ENCODE data around the gene DICER1. TPM values are rescaled to one million over a fixed set of nuclear protein-coding genes. Genes with fewer than 3 reads are reported as not detected.

Gene DICER1
- total RNA-seq, 1 donor from 2014 or later, result 57.0 TPM

- intact Hi-C loops (cut with micrococcal nuclease), result no loop called here
Measured at GRCh38 chr14:95062220-95062619, 95.1 kb downstream of the DICER1 start.

DNA sequence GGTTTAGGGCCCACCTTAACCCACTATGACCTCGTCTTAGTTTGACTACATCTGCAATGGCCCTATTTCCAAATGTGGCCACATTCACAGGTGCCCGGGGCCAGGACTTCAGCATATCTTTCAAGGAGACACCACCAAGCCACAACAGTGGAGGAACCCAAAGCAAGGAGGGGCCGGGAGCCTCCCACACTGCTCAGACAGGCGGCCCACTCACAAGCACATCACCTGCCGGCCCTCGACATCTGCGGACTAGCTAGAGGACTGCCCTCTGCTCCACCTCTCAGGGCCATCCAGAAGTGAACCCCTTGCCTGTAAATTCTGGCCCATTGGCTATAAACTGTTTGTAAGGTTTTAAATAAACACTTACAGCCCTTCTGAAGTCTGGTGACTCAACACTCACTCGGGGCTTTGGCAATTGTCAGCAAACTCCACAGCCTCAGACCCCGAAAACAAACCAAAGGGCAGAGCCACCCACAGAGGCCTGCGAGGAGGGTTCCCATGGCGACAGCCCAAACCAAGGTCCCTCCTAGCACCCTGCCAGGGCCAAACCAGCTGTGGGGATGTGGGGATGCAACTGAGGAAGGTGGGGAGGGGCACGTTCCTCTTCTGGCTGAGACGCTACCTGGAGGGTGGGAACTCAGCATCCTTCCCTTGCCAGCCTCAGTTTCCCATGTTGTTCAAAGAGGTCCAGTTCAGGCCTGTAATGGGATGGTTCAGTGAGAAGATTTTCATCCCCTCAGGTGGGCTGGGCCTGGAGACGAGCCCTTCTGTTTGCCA lies 95.8 kb downstream of the DICER1 start:
- intact Hi-C loops (cut with micrococcal nuclease), result no loop called here

GRCh38 chr14:95059126-95059525 lies 98.2 kb downstream of the DICER1 start:
- intact Hi-C loops (cut with micrococcal nuclease), result no loop called here

DNA sequence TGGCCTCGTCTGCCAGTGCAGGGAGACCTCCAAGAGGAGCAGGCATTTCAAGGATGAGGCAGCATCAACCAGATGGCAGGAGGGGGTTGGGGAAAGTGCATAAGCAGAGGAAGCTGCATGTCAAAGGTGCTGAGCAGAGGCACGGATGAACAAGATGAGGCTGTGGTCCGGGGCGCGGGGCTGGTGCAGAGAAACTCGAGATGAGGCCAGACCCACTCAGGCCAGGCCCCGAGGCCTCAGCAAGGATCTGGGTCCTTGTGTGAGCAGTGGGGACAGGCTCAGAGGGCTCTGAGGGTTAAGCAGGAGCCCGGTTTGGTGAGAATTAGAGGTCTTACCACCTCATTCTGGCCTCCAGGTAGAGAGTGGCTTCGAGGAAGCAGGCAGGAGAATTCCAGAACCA lies 98.8 kb downstream of the DICER1 start:
- intact Hi-C loops (cut with micrococcal nuclease), result no loop called here

GRCh38 chr14:95057851-95058250 lies 99.5 kb downstream of the DICER1 start:
- intact Hi-C loops (cut with micrococcal nuclease), result no loop called here

GRCh38 chr14:95057147-95057546 lies 100.2 kb downstream of the DICER1 start:
- intact Hi-C loops (cut with micrococcal nuclease), result no loop called here

- intact Hi-C loops (cut with micrococcal nuclease), result no loop called here
Measured at GRCh38 chr14:95056476-95056875, 100.9 kb downstream of the DICER1 start.

DNA sequence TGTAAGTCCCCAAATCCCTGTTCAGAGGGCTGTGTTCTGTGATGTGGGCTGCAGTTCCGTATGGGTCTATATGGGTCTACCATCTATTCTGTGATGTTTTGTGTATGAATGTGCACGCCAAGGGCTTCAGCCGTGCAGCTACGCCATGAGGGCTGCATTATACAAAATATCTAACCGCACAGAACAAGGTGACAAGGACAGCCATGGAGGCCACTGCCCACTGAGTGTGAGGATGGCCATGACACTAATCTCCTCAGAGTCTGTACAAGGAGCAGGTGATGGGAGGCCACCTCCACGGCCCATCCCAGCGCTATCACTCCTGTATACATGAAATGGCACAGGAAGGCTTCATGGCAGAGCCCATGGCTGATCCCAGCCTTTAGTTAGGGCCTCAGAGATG lies 102.0 kb downstream of the DICER1 start:
- intact Hi-C loops (cut with micrococcal nuclease), result no loop called here

GRCh38 chr14:95054346-95055280 lies 102.7 kb downstream of the DICER1 start:
- intact Hi-C loops (cut with micrococcal nuclease), result no loop called here

DNA sequence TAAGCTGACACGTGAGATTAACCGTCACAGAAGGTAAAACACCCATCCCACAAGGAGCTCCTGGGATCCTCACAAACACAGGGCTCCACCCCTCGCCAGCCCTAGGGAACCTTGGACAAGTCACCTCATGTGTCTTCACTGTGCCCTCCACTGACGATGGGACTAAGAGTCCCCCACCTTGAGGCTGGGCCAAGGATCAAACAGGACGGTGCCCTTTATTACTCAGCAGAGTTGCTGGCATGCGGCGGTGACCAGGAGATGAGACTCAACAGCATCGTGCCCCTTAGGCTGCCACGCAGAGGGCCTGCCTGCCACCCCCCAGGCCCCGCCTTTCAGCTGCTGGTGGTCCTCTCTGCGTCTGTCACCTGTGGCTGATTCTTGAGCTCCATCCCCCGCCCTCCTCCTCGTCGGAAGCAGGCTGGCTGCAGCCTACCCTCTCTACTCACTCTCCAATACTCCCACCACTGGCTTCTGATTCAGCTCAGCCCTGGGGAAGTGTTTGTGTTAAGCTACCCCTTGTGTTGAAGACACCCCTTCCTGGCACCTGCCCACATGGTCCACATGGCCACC lies 105.2 kb downstream of the DICER1 start:
- intact Hi-C loops (cut with micrococcal nuclease), result no loop called here

- intact Hi-C loops (cut with micrococcal nuclease), result no loop called here
Measured at GRCh38 chr14:95049952-95050351, 107.4 kb downstream of the DICER1 start.

DNA sequence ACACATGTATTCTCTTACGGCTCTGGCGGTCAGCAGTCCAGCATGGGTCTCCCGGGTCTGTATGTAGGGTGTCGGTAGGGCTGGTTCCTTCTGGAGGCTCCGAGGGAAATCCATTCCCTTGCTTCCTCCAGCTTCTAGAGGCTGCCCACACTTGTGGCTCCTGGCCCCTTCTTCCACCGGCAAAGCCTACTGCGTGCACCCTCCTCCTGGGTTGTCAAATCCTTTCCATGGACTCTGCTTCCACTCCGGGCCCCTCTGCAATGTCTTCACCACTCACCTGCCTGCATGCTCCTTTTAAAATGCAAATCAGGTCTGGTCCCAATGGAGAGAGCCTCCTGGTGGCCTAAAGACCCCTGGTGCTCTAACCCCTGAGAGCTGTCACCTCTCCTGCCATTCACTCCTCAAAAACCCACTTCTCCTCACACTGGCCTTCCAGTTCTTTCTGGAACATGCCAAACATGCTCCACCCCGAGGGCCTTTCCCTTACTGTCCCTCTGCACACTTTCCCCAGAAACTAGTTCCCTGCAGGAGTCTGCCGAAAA lies 108.5 kb downstream of the DICER1 start:
- intact Hi-C loops (cut with micrococcal nuclease), result no loop called here

- intact Hi-C loops (cut with micrococcal nuclease), result no loop called here
Measured at GRCh38 chr14:95047754-95048153, 109.6 kb downstream of the DICER1 start.

GRCh38 chr14:95046711-95047681 lies 110.3 kb downstream of the DICER1 start:
- intact Hi-C loops (cut with micrococcal nuclease), result no loop called here

DNA sequence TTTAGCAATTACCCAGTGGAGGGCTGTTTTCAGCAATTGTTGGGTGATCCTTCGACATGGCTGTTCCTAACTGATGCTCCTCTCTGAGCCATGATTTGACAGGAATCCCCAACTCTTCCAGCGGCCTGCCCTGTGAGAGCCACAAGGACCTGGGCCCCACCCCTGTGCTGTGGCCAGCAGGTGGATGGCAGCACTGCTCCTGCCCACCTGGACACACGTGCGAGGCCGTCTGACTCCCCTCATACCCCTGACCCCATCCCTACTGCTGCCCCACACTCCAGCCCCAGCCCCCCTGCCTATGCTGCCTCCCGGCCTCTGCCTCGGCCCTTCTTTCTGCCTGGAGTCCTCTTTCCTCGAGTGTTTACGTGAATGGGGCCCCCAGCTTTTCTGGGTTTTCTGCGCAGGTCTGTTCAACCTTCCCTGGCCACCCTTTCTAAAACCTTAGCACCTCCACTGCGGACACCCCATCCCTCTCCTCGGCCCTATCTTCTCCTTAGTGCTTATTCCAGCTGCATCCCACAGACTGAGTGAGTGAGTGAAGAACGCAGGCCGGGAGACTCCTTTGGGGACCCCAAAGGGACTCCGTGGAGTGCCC lies 111.4 kb downstream of the DICER1 start:
- intact Hi-C loops (cut with micrococcal nuclease), result no loop called here

DNA sequence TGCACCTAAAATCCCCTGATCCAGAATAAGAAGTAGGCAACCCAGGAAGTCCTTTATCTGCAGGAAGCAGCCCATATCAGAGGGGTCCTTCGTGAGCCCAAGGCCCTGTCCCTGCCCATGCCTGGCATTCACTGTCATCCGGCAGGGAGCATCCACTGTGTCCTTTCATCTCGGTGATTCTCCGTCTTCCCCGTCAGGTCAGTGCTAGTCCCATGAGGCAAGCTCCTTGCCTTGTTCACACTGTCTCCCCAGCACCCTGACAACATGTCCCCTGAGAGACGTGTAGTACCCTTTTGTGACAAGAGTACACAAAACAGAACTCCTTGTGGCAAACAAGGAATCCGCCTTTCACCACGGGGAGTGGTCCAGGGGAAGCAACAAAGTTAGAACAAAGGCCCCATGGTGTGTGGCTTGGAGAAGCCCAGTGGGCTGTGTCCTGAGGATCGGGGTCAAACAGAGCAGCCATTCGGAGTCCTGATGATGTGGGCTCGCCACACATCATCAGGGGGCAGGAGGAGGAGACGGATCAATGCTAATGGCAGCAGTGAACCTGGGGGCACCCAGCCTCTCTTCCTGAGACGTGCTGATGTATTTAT lies 112.1 kb downstream of the DICER1 start:
- intact Hi-C loops (cut with micrococcal nuclease), result no loop called here

- intact Hi-C loops (cut with micrococcal nuclease), result no loop called here
Measured at GRCh38 chr14:95044463-95045105, 112.7 kb downstream of the DICER1 start.

DNA sequence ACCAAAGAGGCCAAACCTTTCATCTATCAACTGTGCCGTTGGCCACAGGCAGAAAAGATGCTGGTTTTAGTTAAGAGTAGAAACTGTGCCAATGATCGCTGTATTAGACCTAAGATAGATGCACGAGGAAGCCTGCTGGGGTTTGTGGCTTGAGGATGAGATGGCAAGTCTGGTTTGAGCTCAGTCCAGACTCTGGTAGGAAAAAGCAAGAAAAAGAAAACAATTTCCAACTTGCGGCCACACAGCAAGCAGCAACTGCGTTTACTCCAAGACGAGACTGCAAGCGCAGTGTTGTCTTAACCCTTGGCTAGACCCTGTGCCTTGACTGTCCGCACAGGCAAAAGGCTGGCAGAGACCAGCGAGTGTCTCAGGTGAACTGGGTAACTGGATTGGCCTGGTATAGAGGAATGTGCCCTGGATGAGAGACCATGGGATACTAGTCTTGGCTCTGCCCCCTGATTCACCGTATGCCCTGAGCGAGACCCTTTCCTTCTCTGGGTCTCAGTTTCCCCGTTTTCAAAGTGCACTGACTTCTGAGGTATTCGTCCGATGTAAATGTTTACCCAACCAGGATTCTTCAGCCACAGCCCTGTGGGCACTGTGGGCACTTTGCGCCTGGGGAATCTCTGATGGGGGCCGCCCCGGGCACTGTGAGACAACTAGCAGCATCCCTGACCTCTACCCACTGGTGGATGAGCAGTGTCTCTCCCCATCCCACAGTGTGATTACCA lies 113.4 kb downstream of the DICER1 start:
- intact Hi-C loops (cut with micrococcal nuclease), result no loop called here

GRCh38 chr14:95043314-95043713 lies 114.0 kb downstream of the DICER1 start:
- intact Hi-C loops (cut with micrococcal nuclease), result no loop called here

Measured in T-helper 2 cell treated with Interferon-gamma antibody and Interleukin-4, amounts not matched to agents 100 ng/mL and 5 ng/mL, for 36 hours (primary cell).